OCI-LY1 (cell line): ENCODE results near the gene TOR3A.

Experiments used
- CTCF ChIP-seq: fragments of 200-600 bp; sonication (generic), shearing (Covaris generic); IDR thresholded peaks from 2 replicates; pipeline ENCODE4 v1.5.1; 2017; ENCODE audit warnings: mild to moderate bottlenecking, antibody characterized with exemption, low read length, moderate library complexity, mixed read lengths
- EZH2 ChIP-seq: fragments of 200-600 bp; sonication (generic), shearing (Covaris generic); IDR thresholded peaks from 2 replicates; pipeline ENCODE4 v1.8.0; 2017; ENCODE audit warnings: borderline replicate concordance, mixed run types, mild to moderate bottlenecking, antibody characterized with exemption, low read length, moderate library complexity, mixed read lengths

GRCh38 chr1:179099891-179100290, 18.0 kb downstream of the TOR3A start:
- no peak for TF ChIP-seq CTCF
- TF ChIP-seq EZH2, result no peak
